HUES64 (cell line): ENCODE measurements around the gene MDFI.
"Not testable (repeated sequence)": the region's sequence is repeated elsewhere in the genome, so short reads cannot be mapped to it uniquely, and the experiment has no call there.

Source experiments
- H3K27ac ChIP-seq: 2 replicates; pipeline ENCODE4 v1.7.0; 2013; ENCODE audit warnings: low read depth, low read length, inconsistent platforms
- H3K27me3 ChIP-seq: 2 replicates; pipeline ENCODE4 v1.6.1; 2013; ENCODE audit warnings: mild to moderate bottlenecking, low read length; ENCODE audit not compliant: insufficient read depth
- H3K36me3 ChIP-seq: 2 replicates; pipeline ENCODE4 v1.6.1; 2013; ENCODE audit warnings: mild to moderate bottlenecking, low read length; ENCODE audit not compliant: insufficient read depth
- H3K4me1 ChIP-seq: 2 replicates; pipeline ENCODE4 v1.6.1; 2013; ENCODE audit warnings: mild to moderate bottlenecking, low read length, moderate library complexity; ENCODE audit not compliant: insufficient read depth
- H3K4me3 ChIP-seq: 2 replicates; pipeline ENCODE4 v1.5.1; 2013; ENCODE audit warnings: mild to moderate bottlenecking, low read length, moderate library complexity
- H3K9ac ChIP-seq: 2 replicates; pipeline ENCODE4 v1.6.1; 2013; ENCODE audit warnings: mild to moderate bottlenecking, low read depth, low read length
- H3K9me3 ChIP-seq: 2 replicates; pipeline ENCODE4 v1.6.1; 2013; ENCODE audit warnings: low read depth, low read length; ENCODE audit not compliant: insufficient read depth
- WGBS: fragments of 150-250, 120-280 bp; methylation state at CpG from one replicate; pipeline ENCODE4 v1.1.7; 2013; ENCODE audit warnings: missing lambda C conversion rate; 5-methylcytosine and 5-hydroxymethylcytosine counted together

The MDFI gene

DNA sequence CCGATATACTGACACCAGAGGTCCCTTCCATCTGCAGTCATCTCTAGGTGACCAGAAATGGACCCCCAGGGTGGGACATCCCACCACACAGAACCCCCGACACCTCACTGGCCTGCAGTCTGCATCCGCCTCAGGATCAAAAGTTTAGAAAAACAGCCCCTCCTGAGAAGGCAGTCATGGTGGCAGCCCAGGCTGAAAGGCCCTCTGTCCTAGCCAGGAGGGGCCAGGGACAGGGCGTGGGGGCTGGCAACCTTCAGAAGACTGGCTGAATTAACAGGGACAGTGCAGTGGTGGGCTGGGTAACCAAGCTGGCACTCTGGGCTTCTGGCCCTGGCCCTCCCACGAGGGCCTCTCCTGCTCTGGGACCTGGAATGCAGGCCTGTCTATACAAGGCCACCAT lies 34.3 kb upstream of the MDFI start:
- H3K4me1 ChIP-seq = peaks cover 13% of the 10 kb centered on the region; the same call in 1 of the 2 replicates
- H3K27ac ChIP-seq = no peak overlapping the region
- no peak overlapping the region for H3K9ac ChIP-seq
- H3K4me3 ChIP-seq = no peak overlapping the region
- H3K36me3 ChIP-seq = no peaks in the 10 kb centered on the region
- no peaks in the 10 kb centered on the region for H3K9me3 ChIP-seq
- WGBS = 88% methylated on average over 5 of the region's 5 CpGs
- no peaks in the 10 kb centered on the region for H3K27me3 ChIP-seq

DNA sequence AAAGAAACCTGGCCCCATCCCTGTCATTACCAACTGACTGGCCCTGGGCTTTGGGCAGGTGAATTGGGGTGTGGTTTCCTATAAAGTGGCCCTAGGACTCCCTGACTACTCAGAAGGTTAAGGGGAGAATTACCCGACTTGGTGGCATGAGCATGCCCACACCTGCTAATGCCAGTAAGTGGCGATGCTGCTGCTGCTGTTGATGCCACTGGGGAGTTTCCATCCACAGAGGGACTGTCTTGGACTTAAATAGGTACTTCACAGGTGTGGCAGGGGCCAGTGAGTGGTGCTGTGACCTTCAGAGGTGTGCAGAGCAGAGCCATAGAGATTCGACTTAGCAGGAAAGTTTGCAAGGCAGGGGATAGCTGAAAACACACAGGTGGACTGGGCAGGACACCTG lies 32.6 kb upstream of the MDFI start:
- Histone ChIP-seq H3K27ac (no peak overlapping the region), H3K27me3 (no peaks in the 10 kb centered on the region), H3K36me3 (no peaks in the 10 kb centered on the region), H3K4me3 (no peak overlapping the region), H3K9me3 (no peaks in the 10 kb centered on the region), H3K9ac (no peak overlapping the region), H3K4me1 (peaks cover 6% of the 10 kb centered on the region; the same call in 1 of the 2 replicates)
- WGBS = 90% methylated on average over 3 of the region's 3 CpGs

DNA sequence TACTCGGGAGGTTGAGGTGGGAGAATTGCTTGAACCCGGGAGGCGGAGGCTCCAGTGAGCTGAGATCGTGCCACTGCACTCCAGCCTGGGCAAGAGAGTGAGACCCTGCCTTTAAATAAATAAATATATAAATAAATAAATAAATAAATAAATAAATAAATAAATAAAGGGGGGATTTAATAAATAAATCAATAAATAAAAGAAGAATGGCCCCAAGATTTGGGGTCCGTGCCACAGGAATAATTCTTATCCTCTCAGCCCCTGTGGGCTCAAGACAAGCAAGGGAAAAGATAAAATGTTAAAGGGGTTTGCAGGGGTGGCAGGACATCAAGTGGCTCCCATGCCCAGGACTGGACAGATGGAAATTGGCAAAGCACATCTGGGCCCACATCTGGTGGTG lies 31.2 kb upstream of the MDFI start:
- 86% methylated on average over 4 of the region's 5 CpGs for WGBS

DNA sequence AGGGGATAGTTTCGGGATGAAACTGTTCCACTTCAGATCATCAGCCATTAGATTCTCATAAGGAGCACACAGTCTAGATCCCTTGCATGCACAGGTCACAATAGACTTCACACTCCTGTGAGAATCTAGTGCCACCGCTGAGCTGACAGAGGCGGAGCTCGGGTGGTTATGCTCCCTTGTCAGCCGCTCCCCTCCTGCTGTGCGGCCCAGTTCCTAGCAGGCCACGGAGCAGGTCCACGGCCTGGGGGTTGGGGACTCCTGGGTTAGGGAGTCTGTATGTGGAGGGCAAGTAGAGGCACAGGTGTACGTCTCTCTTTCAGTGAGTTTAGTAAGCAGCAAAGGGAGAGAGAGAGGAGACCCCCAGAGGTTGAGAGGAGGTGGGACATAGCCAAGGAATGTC lies 30.5 kb upstream of the MDFI start:
- H3K36me3 ChIP-seq = no peaks in the 10 kb centered on the region
- H3K27ac ChIP-seq = no peak overlapping the region
- H3K4me3 ChIP-seq = no peak overlapping the region
- no peaks in the 10 kb centered on the region for H3K27me3 ChIP-seq
- no peaks in the 10 kb centered on the region for H3K9me3 ChIP-seq
- no peak overlapping the region for H3K9ac ChIP-seq
- 68% methylated on average over 8 of the region's 9 CpGs for WGBS
- H3K4me1 ChIP-seq = peaks cover under 1% of the 10 kb centered on the region; the same call in 1 of the 2 replicates

More for the DNA sequence above, 31.2 kb upstream of the MDFI start:
- no peaks in the 10 kb centered on the region for H3K9me3 ChIP-seq
- no peak overlapping the region for H3K27ac ChIP-seq
- H3K9ac ChIP-seq = no peak overlapping the region
- no peaks in the 10 kb centered on the region for H3K36me3 ChIP-seq
- H3K4me3 ChIP-seq = no peak overlapping the region
- no peaks in the 10 kb centered on the region for H3K27me3 ChIP-seq
- H3K4me1 ChIP-seq = peaks cover 6% of the 10 kb centered on the region; the same call in 1 of the 2 replicates

DNA sequence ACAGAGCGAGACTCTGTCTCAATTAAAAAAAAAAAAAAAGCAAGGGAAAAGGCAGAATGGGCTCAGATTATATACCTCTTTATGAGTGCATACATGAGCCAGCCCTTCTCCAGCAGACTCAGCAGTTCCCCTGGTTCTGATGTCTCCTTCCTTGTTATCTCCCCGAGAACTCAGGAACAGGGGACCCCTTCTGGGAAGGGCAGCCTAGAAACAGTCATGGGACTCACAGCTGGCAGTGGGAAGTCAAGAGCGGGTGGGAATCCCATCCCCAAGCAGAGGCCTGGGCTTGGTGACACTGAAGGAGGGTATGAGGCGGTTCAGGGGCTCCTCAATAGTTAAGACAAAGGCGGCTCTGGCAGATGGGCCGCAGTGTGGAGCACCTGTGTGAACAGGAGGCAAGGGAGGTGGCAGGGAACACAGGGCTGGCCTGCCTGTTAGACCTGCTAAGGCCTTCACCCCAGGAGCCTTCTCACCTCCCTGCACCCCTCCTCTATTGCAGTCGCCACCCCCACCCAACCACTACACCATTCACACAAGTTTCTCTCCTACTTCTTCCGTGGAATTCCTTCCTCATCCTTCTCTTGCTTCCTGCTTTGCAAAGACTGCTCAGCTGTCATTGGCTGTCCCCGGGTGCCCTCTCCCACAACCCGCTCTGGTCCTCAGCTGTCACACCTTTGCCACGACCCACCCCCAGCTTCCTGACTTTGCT lies 29.7 kb upstream of the MDFI start:
- no peak overlapping the region for H3K9ac ChIP-seq
- H3K4me3 ChIP-seq = no peak overlapping the region
- H3K36me3 ChIP-seq = no peaks in the 10 kb centered on the region
- no peaks in the 10 kb centered on the region for H3K4me1 ChIP-seq
- no peak overlapping the region for H3K27ac ChIP-seq
- H3K27me3 ChIP-seq = no peaks in the 10 kb centered on the region
- H3K9me3 ChIP-seq = peaks cover 6% of the 10 kb centered on the region; the same call in 1 of the 2 replicates
- 80% methylated on average over 11 of the region's 11 CpGs for WGBS

DNA sequence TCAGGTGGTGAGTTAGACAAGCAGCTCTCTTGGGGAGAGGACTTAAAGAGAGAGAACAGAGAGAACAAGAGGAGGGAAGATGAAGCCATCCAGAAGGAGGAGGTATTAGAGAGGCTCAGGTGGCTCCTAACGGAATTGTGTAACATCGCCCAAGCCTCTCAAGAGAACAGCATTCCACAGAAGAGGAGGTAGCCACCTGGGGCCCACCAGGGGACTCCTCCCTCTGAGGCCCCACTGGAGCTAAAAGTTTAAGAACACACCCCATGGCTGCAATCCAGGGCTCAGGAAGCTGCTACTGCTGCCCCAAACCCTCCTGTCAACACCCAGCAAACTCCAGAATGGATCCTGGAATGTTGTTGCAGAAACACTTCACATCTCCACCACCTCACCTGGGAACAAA lies 23.6 kb upstream of the MDFI start:
- H3K4me3 ChIP-seq = no peak overlapping the region
- peaks cover 13% of the 10 kb centered on the region; the same call in 1 of the 2 replicates for H3K9me3 ChIP-seq
- H3K36me3 ChIP-seq = no peaks in the 10 kb centered on the region
- H3K27me3 ChIP-seq = no peaks in the 10 kb centered on the region
- H3K27ac ChIP-seq = no peak overlapping the region
- H3K4me1 ChIP-seq = no peaks in the 10 kb centered on the region
- no peak overlapping the region for H3K9ac ChIP-seq
- 90% methylated on average over 2 of the region's 2 CpGs for WGBS

DNA sequence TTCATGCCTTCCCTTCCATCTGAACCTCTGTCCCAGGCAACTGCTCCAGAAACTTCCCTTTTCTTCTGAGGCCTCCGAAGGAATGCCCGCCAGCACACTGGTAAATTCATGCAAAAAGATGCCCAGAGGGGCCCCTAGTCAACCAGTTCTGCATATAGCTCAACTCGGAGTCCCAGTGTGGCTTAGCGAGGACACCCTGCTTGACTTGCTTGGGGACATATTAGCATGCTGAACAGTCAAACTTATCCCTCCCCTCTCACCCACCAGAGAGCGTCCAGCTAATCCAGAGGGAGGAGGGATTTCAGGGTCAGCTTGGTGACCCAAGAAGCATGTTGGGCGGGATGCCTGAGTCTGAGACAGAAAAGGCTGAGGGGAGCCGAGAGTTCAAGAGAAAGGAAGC lies 23.0 kb upstream of the MDFI start:
- WGBS = 91% methylated on average over 7 of the region's 7 CpGs

DNA sequence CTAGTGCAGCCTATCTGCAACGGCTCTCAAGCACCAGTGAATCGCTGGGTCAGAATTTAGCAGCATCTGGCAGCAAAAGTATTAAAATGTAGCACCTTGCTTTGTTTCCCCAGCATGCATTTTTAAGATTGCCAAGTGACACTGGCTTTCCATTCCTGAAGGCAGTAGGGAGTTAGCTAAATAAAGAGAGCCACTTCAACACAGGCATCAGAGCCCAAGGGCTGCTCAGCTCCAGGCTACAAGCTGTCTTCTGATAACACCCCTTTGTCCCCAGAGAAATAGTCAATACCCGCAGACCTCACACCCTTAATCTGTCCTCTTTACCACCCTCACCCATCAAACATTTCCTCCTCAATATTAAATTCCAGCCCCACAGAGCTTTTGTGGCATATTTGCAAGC lies 19.7 kb upstream of the MDFI start:
- Histone ChIP-seq H3K27me3 (no peaks in the 10 kb centered on the region), H3K4me1 (peaks cover 7% of the 10 kb centered on the region), H3K9ac (no peak overlapping the region), H3K9me3 (peaks cover 24% of the 10 kb centered on the region; the same call in 1 of the 2 replicates), H3K4me3 (no peak overlapping the region), H3K27ac (no peak overlapping the region), H3K36me3 (no peaks in the 10 kb centered on the region)
- WGBS = 77% methylated on average over 3 of the region's 3 CpGs

More for the DNA sequence above, 23.0 kb upstream of the MDFI start:
- H3K27me3 ChIP-seq = no peaks in the 10 kb centered on the region
- peaks cover 16% of the 10 kb centered on the region; the same call in 1 of the 2 replicates for H3K9me3 ChIP-seq
- H3K27ac ChIP-seq = no peak overlapping the region
- no peak overlapping the region for H3K4me3 ChIP-seq
- H3K36me3 ChIP-seq = no peaks in the 10 kb centered on the region
- no peaks in the 10 kb centered on the region for H3K4me1 ChIP-seq
- no peak overlapping the region for H3K9ac ChIP-seq

DNA sequence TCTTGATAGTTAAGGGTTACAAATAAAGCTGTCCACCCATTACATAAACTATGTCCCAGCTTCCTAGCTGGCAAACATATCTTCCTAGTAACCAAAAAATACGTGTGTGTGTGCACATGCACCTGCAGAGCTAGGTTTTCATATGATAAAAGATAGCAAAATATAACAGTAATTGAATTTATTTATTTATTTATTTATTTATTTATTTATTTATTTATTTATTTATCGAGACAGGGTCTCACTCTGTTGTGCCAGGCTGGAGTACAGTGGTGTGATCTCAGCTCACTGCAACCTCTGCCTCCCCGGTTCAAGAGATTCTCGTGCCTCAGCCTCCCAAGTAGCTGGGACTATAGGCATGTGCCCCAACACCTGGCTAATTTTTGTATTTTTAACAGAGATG lies 19.1 kb upstream of the MDFI start:
- WGBS = 93% methylated on average over 4 of the region's 4 CpGs
- H3K4me3 ChIP-seq, H3K27ac ChIP-seq, H3K36me3 ChIP-seq, H3K4me1 ChIP-seq, H3K9ac ChIP-seq, H3K27me3 ChIP-seq: not testable (repeated sequence)
- peaks cover 22% of the 10 kb centered on the region; the same call in 1 of the 2 replicates for H3K9me3 ChIP-seq

DNA sequence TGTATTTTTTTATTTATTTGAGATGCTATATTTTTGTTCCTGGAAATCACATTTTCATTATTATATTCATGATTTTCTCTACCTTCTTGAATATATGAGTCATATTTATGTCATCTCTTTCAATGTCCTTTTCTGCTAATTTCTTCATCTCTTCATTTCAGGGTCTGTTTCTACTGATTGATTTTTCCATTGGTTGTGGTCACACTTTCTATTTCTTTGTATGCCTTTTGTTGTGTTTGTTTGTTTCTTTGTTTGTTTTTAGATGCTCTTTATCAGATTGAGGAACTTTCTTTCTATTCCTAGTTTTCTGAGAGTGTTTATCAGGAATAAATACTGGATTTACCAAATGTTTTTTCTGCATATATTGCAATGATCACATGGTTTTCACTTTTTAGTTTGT lies 16.9 kb upstream of the MDFI start:
- Histone ChIP-seq H3K9ac (no peak overlapping the region), H3K9me3 (peaks cover 17% of the 10 kb centered on the region; the same call in 1 of the 2 replicates), H3K27ac (no peak overlapping the region), H3K36me3 (no peaks in the 10 kb centered on the region), H3K4me1 (peaks cover 7% of the 10 kb centered on the region), H3K4me3 (no peak overlapping the region), H3K27me3 (no peaks in the 10 kb centered on the region)

DNA sequence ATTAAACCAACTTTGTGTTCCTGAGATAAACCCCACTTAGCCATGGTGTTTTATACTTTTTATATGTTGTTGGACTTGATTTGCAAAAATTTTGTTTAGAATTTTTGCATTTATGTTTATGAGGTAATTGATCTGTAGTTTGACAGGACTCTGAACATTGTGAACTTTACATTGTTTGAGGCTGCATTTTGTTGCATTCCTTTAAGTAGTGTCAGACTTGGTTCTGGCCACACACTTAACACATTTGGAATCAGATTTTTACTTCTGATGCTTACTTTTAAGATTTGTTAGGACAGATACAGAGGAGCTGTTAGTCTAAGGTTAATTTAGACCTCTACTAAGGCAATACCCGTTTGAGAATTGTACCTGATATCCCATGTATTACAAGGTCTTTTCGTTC lies 16.5 kb upstream of the MDFI start:
- no peak overlapping the region for H3K9ac ChIP-seq
- no peaks in the 10 kb centered on the region for H3K27me3 ChIP-seq
- H3K9me3 ChIP-seq = peaks cover 17% of the 10 kb centered on the region; the same call in 1 of the 2 replicates
- H3K4me3 ChIP-seq = no peak overlapping the region
- H3K27ac ChIP-seq = no peak overlapping the region; the same call in 1 of the 2 replicates
- WGBS = 62% methylated on average over 2 of the region's 2 CpGs
- no peaks in the 10 kb centered on the region for H3K36me3 ChIP-seq
- H3K4me1 ChIP-seq = peaks cover 7% of the 10 kb centered on the region
